Neural cell (in vitro differentiated cells): Measurements from ENCODE around the gene LSM4. TPM values are rescaled to one million over a fixed set of nuclear protein-coding genes. Genes with fewer than 3 reads are reported as not detected.

Source experiments
- H2AFZ ChIP-seq: fragments of 200-600, 300-800 bp; sonication (generic), shearing (Covaris generic); 2 replicates; pipeline ENCODE4 v1.6.0; 2014; ENCODE audit warnings: low read depth, mild to moderate bottlenecking, antibody characterized with exemption, low read length, moderate library complexity
- H3F3A ChIP-seq: fragments of 200-600 bp; shearing (Covaris generic); 2 replicates; pipeline ENCODE4 v1.6.1; 2016; ENCODE audit warnings: mild to moderate bottlenecking, moderate library complexity, mixed read lengths, antibody characterized with exemption, low read length; ENCODE audit not compliant: insufficient read depth, poor library complexity, severe bottlenecking
- H3K27ac ChIP-seq: fragments of 200-600, 300-800 bp; sonication (generic), shearing (Covaris generic); 2 replicates; pipeline ENCODE4 v1.5.1; 2014; ENCODE audit warnings: mild to moderate bottlenecking, low read length, moderate library complexity
- H3K27me3 ChIP-seq: fragments of 300-800, 200-600 bp; sonication (generic), shearing (Covaris generic); 2 replicates; pipeline ENCODE4 v1.6.0; 2014; ENCODE audit warnings: mild to moderate bottlenecking, low read depth, low read length, moderate library complexity; ENCODE audit not compliant: insufficient read depth
- H3K36me3 ChIP-seq: fragments of 300-800, 200-600 bp; sonication (generic), shearing (Covaris generic); 2 replicates; pipeline ENCODE4 v1.5.1; 2014; ENCODE audit warnings: mild to moderate bottlenecking, antibody characterized with exemption, low read length, moderate library complexity; ENCODE audit not compliant: insufficient read depth
- H3K4me2 ChIP-seq: fragments of 300-800, 200-600 bp; sonication (generic), shearing (Covaris generic); 2 replicates; pipeline ENCODE4 v1.6.0; 2014; ENCODE audit warnings: mild to moderate bottlenecking, low read length
- H3K4me3 ChIP-seq: fragments of 300-800, 200-600 bp; sonication (generic), shearing (Covaris generic); 2 replicates; pipeline ENCODE4 v1.5.1; 2014; ENCODE audit warnings: mild to moderate bottlenecking, low read length, moderate library complexity
- H3K79me2 ChIP-seq: fragments of 200-600 bp; shearing (Covaris generic); replicated peaks from 2 replicates; pipeline ENCODE4 v1.6.0; 2014; ENCODE audit warnings: mild to moderate bottlenecking, low read length, moderate library complexity; ENCODE audit not compliant: insufficient read depth
- H3K9ac ChIP-seq: fragments of 300-800, 200-600 bp; sonication (generic), shearing (Covaris generic); 2 replicates; pipeline ENCODE4 v1.6.1; 2016; ENCODE audit warnings: mild to moderate bottlenecking, low read length, mixed read lengths
- H3K9me2 ChIP-seq: fragments of 200-600 bp; shearing (Covaris generic); 2 replicates; pipeline ENCODE4 v1.6.1; 2016; ENCODE audit warnings: mild to moderate bottlenecking, low read length, mixed read lengths; ENCODE audit not compliant: insufficient read depth
- H3K9me3 ChIP-seq: fragments of 200-600, 300-800 bp; sonication (generic), shearing (Covaris generic); 2 replicates; pipeline ENCODE4 v1.6.1; 2016; ENCODE audit warnings: mild to moderate bottlenecking, mixed run types, low read length, moderate library complexity, mixed read lengths
- H4K20me1 ChIP-seq: fragments of 200-600 bp; shearing (Covaris generic); 2 replicates; pipeline ENCODE4 v1.6.1; 2016; ENCODE audit warnings: mild to moderate bottlenecking, mixed run types; ENCODE audit not compliant: insufficient read depth
- CTCF ChIP-seq: fragments of 450-650 bp; IDR thresholded peaks from 2 replicates; pipeline ENCODE4 v1.5.1; 2014; ENCODE audit warnings: antibody characterized with exemption, mild to moderate bottlenecking, moderate library complexity; ENCODE audit not compliant: poor library complexity, severe bottlenecking
- EP300 ChIP-seq: fragments of 450-650 bp; conservative IDR thresholded peaks from 2 replicates; pipeline ENCODE4 v1.6.1; 2014; ENCODE audit warnings: antibody characterized with exemption, mild to moderate bottlenecking, moderate library complexity; ENCODE audit not compliant: poor library complexity, severe bottlenecking
- EZH2 ChIP-seq: fragments of 200-600, 300-800 bp; shearing (Covaris generic), sonication (generic); IDR thresholded peaks from 2 replicates; pipeline ENCODE4 v1.6.1; 2014; ENCODE audit warnings: antibody characterized with exemption, low read length, borderline replicate concordance, mild to moderate bottlenecking; ENCODE audit not compliant: insufficient read depth, poor library complexity, severe bottlenecking
- MXI1 ChIP-seq: fragments of 450-650 bp; conservative IDR thresholded peaks from 2 replicates; pipeline ENCODE4 v1.6.1; 2014; ENCODE audit warnings: antibody characterized with exemption, mild to moderate bottlenecking; ENCODE audit not compliant: poor library complexity, severe bottlenecking
- POLR2AphosphoS5 ChIP-seq: IDR thresholded peaks from 2 replicates; pipeline ENCODE4 v1.6.1; 2012
- RAD21 ChIP-seq: fragments of 450-650 bp; conservative IDR thresholded peaks from 2 replicates; pipeline ENCODE4 v1.6.1; 2014; ENCODE audit warnings: antibody characterized with exemption, mild to moderate bottlenecking, moderate library complexity
- REST ChIP-seq: IDR thresholded peaks from 2 replicates; pipeline ENCODE4 v1.6.1; 2012; ENCODE audit warnings: borderline replicate concordance
- SMC3 ChIP-seq: fragments of 450-650 bp; conservative IDR thresholded peaks from 2 replicates; pipeline ENCODE4 v1.6.1; 2014; ENCODE audit warnings: antibody characterized with exemption, mild to moderate bottlenecking, moderate library complexity; ENCODE audit not compliant: poor library complexity
- TAF1 ChIP-seq: IDR thresholded peaks from 2 replicates; pipeline ENCODE4 v1.6.1; 2012; ENCODE audit warnings: low read depth
- polyA plus RNA-seq: library from polyadenylated mRNA; depleted of rRNA; stranded (reverse); fragments of >200 nt; gene quantifications from 2 replicates; pipeline ENCODE4 v1.2.3, GENCODE V29; 2014

Gene LSM4
- polyA plus RNA-seq, 1 donor from 2014 or later, result 382 TPM

GRCh38 chr19:18313398-18313797 is 9.5 kb downstream of the LSM4 start:
- Histone ChIP-seq H3K4me3 (no peak overlapping the region), H3K27me3 (no peaks in the 10 kb centered on the region), H3K4me2 (no peak overlapping the region), H3F3A (no peaks in the 10 kb centered on the region), H3K9me2 (no peaks in the 10 kb centered on the region), H3K9me3 (no peaks in the 10 kb centered on the region), H3K36me3 (no peaks in the 10 kb centered on the region), H3K9ac (no peak overlapping the region), H4K20me1 (no peaks in the 10 kb centered on the region), H3K79me2 (no peaks in the 10 kb centered on the region), H2AFZ (no peak overlapping the region), H3K27ac (no peak overlapping the region)
- TF ChIP-seq CTCF (no peak), REST (no peak), TAF1 (no peak), EP300 (no peak), RAD21 (no peak), EZH2 (no peak), MXI1 (no peak), POLR2AphosphoS5 (no peak), SMC3 (no peak)

- no peak overlapping the region for H2AFZ ChIP-seq
- no peaks in the 10 kb centered on the region for H3K36me3 ChIP-seq
- H3K79me2 ChIP-seq, result no peaks in the 10 kb centered on the region
- TF ChIP-seq CTCF (no peak), TAF1 (no peak), REST (no peak), MXI1 (no peak), RAD21 (no peak), EP300 (no peak), SMC3 (no peak), EZH2 (no peak), POLR2AphosphoS5 (no peak)
- H3K27ac ChIP-seq, result no peak overlapping the region
- no peaks in the 10 kb centered on the region for H3K9me3 ChIP-seq
- H3F3A ChIP-seq, result no peaks in the 10 kb centered on the region
- H3K27me3 ChIP-seq, result no peaks in the 10 kb centered on the region
- H4K20me1 ChIP-seq, result no peaks in the 10 kb centered on the region
- no peak overlapping the region for H3K4me2 ChIP-seq
- H3K4me3 ChIP-seq, result no peak overlapping the region
- no peaks in the 10 kb centered on the region for H3K9me2 ChIP-seq
- no peak overlapping the region for H3K9ac ChIP-seq
Measured at GRCh38 chr19:18312092-18312534, 10.8 kb downstream of the LSM4 start.
